ENCODE measurements around the gene HSD17B12.

- TF ChIP-seq CTCF (conservative IDR thresholded peaks at IDR 0.05; ENCODE audit: low read length) (no peak), EZH2phosphoT487 (IDR thresholded peaks at IDR 0.05; ENCODE audit: borderline replicate concordance, low read depth, low read length) (no peak)
Observed at GRCh38 chr11:43784866-43785265, 104.3 kb downstream of the HSD17B12 start.

Measured in OCI-LY7 (cell line).